Measurements from ENCODE around the gene RGS6.

GRCh38 chr14:72401632-72402376 is 469.6 kb downstream of the RGS6 start:
- TF ChIP-seq CTCF (conservative IDR thresholded peaks at IDR 0.05 in 1 of 2, IDR thresholded peaks at IDR 0.05 in 1 of 2; ENCODE audit: low read depth in 1 of 2, low read length in 2 of 2) (no peak), EZH2 (IDR thresholded peaks at IDR 0.05; ENCODE audit: low read length, missing control alignments) (no peak)

Data from fibroblast of lung (primary cell).